Heart left ventricle (tissue), 16 donors: ENCODE data around the gene AEBP1. TPM values are rescaled to one million over a fixed set of nuclear protein-coding genes. Genes with fewer than 3 reads are reported as not detected.

Experiments
- ATAC-seq, 4 donors: fragments of 200-7000 bp; cut with Tn5 transposase; one replicate each; pipeline ENCODE4 v1.9.1; 2020 to 2022; ENCODE audit warnings: moderate library complexity in 4 of 4, mild to moderate bottlenecking in 3 of 4, moderate number of reproducible peaks in 1 of 4
- DNase-seq, 5 donors: peaks; one replicate each; pipeline ENCODE4 v3.0.0-alpha.2; 2020
- H3K27ac ChIP-seq, 12 donors: fragments of 200-600 bp; sonication (generic) in 4 of 12; one replicate each; pipeline versions ENCODE4 v1.5.0 to v1.8.0; 2016 to 2022; ENCODE audit warnings: mild to moderate bottlenecking in 2 of 12
- H3K27me3 ChIP-seq, 9 donors: fragments of 200-600 bp; sonication (generic) in 2 of 9; one replicate each; pipeline versions ENCODE4 v1.5.1 to v1.8.0; 2016 to 2022; ENCODE audit warnings: mild to moderate bottlenecking in 3 of 9
- H3K36me3 ChIP-seq, 9 donors: fragments of 200-600 bp; sonication (generic) in 2 of 9; one replicate each; pipeline versions ENCODE4 v1.5.0 to v1.8.0; 2018 to 2022; ENCODE audit warnings: mild to moderate bottlenecking in 2 of 9
- H3K4me1 ChIP-seq, 12 donors: fragments of 200-600 bp; sonication (generic) in 4 of 12; one replicate each; pipeline versions ENCODE4 v1.5.0 to v1.8.0; 2016 to 2022; ENCODE audit warnings: mild to moderate bottlenecking in 3 of 12
- H3K4me3 ChIP-seq, 12 donors: fragments of 200-600 bp; sonication (generic) in 4 of 12; one replicate each; pipeline versions ENCODE4 v1.5.0 to v1.8.0; 2017 to 2022; ENCODE audit warnings: mild to moderate bottlenecking in 9 of 12, moderate library complexity in 4 of 12
- H3K9me3 ChIP-seq, 12 donors: fragments of 200-600 bp; sonication (generic) in 4 of 12; one replicate each; pipeline versions ENCODE4 v1.5.0 to v1.8.0; 2016 to 2022; ENCODE audit warnings: mild to moderate bottlenecking in 1 of 12
- CTCF ChIP-seq, 12 donors: fragments of 200-600 bp; sonication (generic) in 4 of 12; IDR thresholded peaks; one replicate each; pipeline versions ENCODE4 v1.5.0 to v1.8.0; 2018 to 2022; ENCODE audit warnings: antibody characterized with exemption in 12 of 12, mild to moderate bottlenecking in 5 of 12
- POLR2A ChIP-seq, 2 donors: fragments of 450-650 bp; IDR thresholded peaks; one replicate each; pipeline ENCODE4 v1.6.1; 2017; ENCODE audit warnings: antibody characterized with exemption in 2 of 2, mild to moderate bottlenecking in 2 of 2, moderate library complexity in 2 of 2
- WGBS, 4 donors: extraction: QIAGEN DNeasy Blood & Tissue Kit in 2 of 4; methylation state at CpG; one replicate each; pipeline versions ENCODE4 v1.1.5 to v1.1.7; 2013 to 2018; 5-methylcytosine and 5-hydroxymethylcytosine counted together
- intact Hi-C, 10 donors: fragments of 100-400 bp; cut with DNase I; formaldehyde crosslinking; loops; one replicate each; pipeline versions ENCODE4 v1.11.1 to v1.14.2; 2022
- polyA plus RNA-seq, 2 donors: library from polyadenylated mRNA; stranded (reverse); fragments of 200-250 nt; gene quantifications; one replicate each; pipeline ENCODE4 v1.2.3, GENCODE V29; 2013
- total RNA-seq, 9 donors: library from RNA; depleted of rRNA in 2 of 9; stranded (reverse); fragments of >200 nt in 2 of 9; fragmentation: NEBNext Ultra II Directional in 3 of 9; extraction: Animal tissue kit (Norgen Biotek cat#: 25700) in 3 of 9; gene quantifications; one replicate each; pipeline versions ENCODE4 v1.1.0 to v1.2.4, GENCODE V29; 2016 to 2023
- donor health status: ischemic (EF 13 %, LVEDD 7.1; RV severe dilation, severe dysfunction).
- donor health status: healthy with polysubstance abuse.
- donor health status: DM: no; HTN: yes; CAD: no.
- donor health status: DM: no; HTN: no; CAD: no.
- donor health status: ischemic (EF 25% LVEDD 6.9; RV normal size, moderate dysfunction).
- donor health status: ischemic (EF 25% LVEDD 5.7; RV mildly dilated, moderate dysfunction).
- donor health status: healthy.
- donor health status: DM: yes; HTN: yes; CAD: no.
- donor health status: ischemic (EF 35%, LVEDD 5.7; RV mildly dilated, moderate dysfunction).
- donor health status: nonischemic (EF 11% LVEDD 7.7; RV severe dilation, severe dysfunction).
- donor health status: DM: yes; HTN: yes; CAD: no.
- donor health status: PGD.
- donor health status: ischemic (EF 29% LVEDD 5.4; RV normal size, mild dysfunction).
- donor health status: nonischemic (EF 23%, LVEDD 6.1; RV moderate dilation, normal function).

Gene AEBP1
- total and polyA plus RNA-seq, 11 donors = 10.9 to 51.1 (median 23.2) TPM

- peaks cover 0 to 17% (median 0%) of the 10 kb centered on the region in 9 donors for H3K36me3 ChIP-seq
- DNase-seq = no peak
- H3K4me1 ChIP-seq = peaks cover 0 to 63% (median 27%) of the 10 kb centered on the region in 12 donors
- whole genome bisulfite sequencing, 4 donors = 62 to 84% (median 73%) methylated on average over 7 to 8 of the region's 8 CpGs
- H3K9me3 ChIP-seq = no peaks in the 10 kb centered on the region
- peak overlapping the region in 8 of 12 donors; percentile 41 to 88 (median 72) for H3K27ac ChIP-seq
- H3K27me3 ChIP-seq = peaks cover 0 to 18% (median 0%) of the 10 kb centered on the region in 9 donors
- TF ChIP-seq CTCF (IDR thresholded peaks at IDR 0.05) (no peak), POLR2A (IDR thresholded peaks at IDR 0.05) (no peak)
- peak overlapping the region in 9 of 12 donors; percentile 23 to 76 (median 65) for H3K4me3 ChIP-seq
- peak in 1 of 4 donors; percentile 2 for ATAC-seq
- intact Hi-C loops = no loop called here
These were observed 601 bp upstream of the AEBP1 start for GRCh38 chr7:44103566-44103922.

GRCh38 chr7:44104860-44105771, 971 bp downstream of the AEBP1 start:
- DNase-seq = peak in 2 of 5 donors; percentile 47 to 64

GRCh38 chr7:44105832-44106231, 1.7 kb downstream of the AEBP1 start:
- ATAC-seq = no peak
- DNase-seq = no peak

More at GRCh38 chr7:44104860-44105771, 971 bp downstream of the AEBP1 start:
- Histone ChIP-seq H3K36me3 (peaks cover 0 to 33% (median 0%) of the 10 kb centered on the region in 9 donors), H3K9me3 (no peaks in the 10 kb centered on the region), H3K27me3 (peaks cover 0 to 18% (median 0%) of the 10 kb centered on the region in 9 donors), H3K4me1 (peaks cover 0 to 60% (median 20%) of the 10 kb centered on the region in 12 donors), H3K4me3 (peak overlapping the region; percentile 32 to 76 (median 60)), H3K27ac (peak overlapping the region; percentile 14 to 90 (median 74))
- peak in 3 of 4 donors; percentile 19 to 44 (median 29) for ATAC-seq
- WGBS, 4 donors = 38 to 47% (median 42%) methylated on average over 27 to 28 of the region's 28 CpGs
- intact Hi-C loops = no loop called here
- no peak for TF ChIP-seq POLR2A (IDR thresholded peaks at IDR 0.05)
- TF ChIP-seq CTCF (IDR thresholded peaks at IDR 0.05) = no peak

More at GRCh38 chr7:44105832-44106231, 1.7 kb downstream of the AEBP1 start:
- H3K4me3 ChIP-seq = peak overlapping the region in 10 of 12 donors; percentile 54 to 76 (median 64)
- H3K4me1 ChIP-seq = peaks cover 0 to 56% (median 15%) of the 10 kb centered on the region in 12 donors
- intact Hi-C loops = no loop called here
- 87 to 93% (median 90%) methylated on average over 2 of the region's 2 CpGs for WGBS, 4 donors
- H3K27me3 ChIP-seq = peaks cover 0 to 18% (median 0%) of the 10 kb centered on the region in 9 donors
- TF ChIP-seq CTCF (IDR thresholded peaks at IDR 0.05) = no peak
- no peak for TF ChIP-seq POLR2A (IDR thresholded peaks at IDR 0.05)
- peak overlapping the region in 9 of 12 donors; percentile 9 to 90 (median 76) for H3K27ac ChIP-seq
- H3K9me3 ChIP-seq = no peaks in the 10 kb centered on the region
- peaks cover 0 to 40% (median 4%) of the 10 kb centered on the region in 9 donors for H3K36me3 ChIP-seq
